D341Med (cell line): ENCODE data around the gene CC2D2A.

Experiments
- DNase-seq: peaks from one replicate; pipeline ENCODE4 v3.0.0; 2012; ENCODE audit warnings: low spot score

CC2D2A gene

GRCh38 chr4:15466596-15466995 lies 3.1 kb upstream of the CC2D2A start:
- no peak for DNase-seq

- DNase-seq = no peak
Observed at GRCh38 chr4:15470128-15470475, 420 bp downstream of the CC2D2A start.

- DNase-seq = no peak
Observed at GRCh38 chr4:15476396-15476795, 6.7 kb downstream of the CC2D2A start.

- DNase-seq = peak; percentile 35
Observed at GRCh38 chr4:15478724-15479088, 9.0 kb downstream of the CC2D2A start.

- DNase-seq = peak; percentile 79
Observed at GRCh38 chr4:15479089-15479912, 9.6 kb downstream of the CC2D2A start.

- DNase-seq = no peak
Observed at GRCh38 chr4:15479913-15480185, 10.2 kb downstream of the CC2D2A start.

GRCh38 chr4:15481961-15482745 lies 12.5 kb downstream of the CC2D2A start:
- DNase-seq = no peak

- DNase-seq = no peak
Observed at GRCh38 chr4:15482842-15483241, 13.2 kb downstream of the CC2D2A start.

- no peak for DNase-seq
Observed at GRCh38 chr4:15488136-15488535, 18.5 kb downstream of the CC2D2A start.

GRCh38 chr4:15488658-15489470 lies 19.2 kb downstream of the CC2D2A start:
- DNase-seq = no peak

- no peak for DNase-seq
Observed at GRCh38 chr4:15489551-15489950, 19.9 kb downstream of the CC2D2A start.

GRCh38 chr4:15493411-15493810 lies 23.7 kb downstream of the CC2D2A start:
- DNase-seq = peak; percentile 47

- no peak for DNase-seq
Observed at GRCh38 chr4:15495621-15496020, 25.9 kb downstream of the CC2D2A start.

GRCh38 chr4:15498356-15498755 lies 28.7 kb downstream of the CC2D2A start:
- DNase-seq = no peak

- DNase-seq = no peak
Observed at GRCh38 chr4:15500701-15501100, 31.0 kb downstream of the CC2D2A start.

GRCh38 chr4:15501941-15502340 lies 32.3 kb downstream of the CC2D2A start:
- DNase-seq = no peak

- DNase-seq = no peak
Observed at GRCh38 chr4:15502384-15502783, 32.7 kb downstream of the CC2D2A start.

GRCh38 chr4:15504041-15504440 lies 34.4 kb downstream of the CC2D2A start:
- DNase-seq = no peak

- DNase-seq = no peak
Observed at GRCh38 chr4:15506464-15506863, 36.8 kb downstream of the CC2D2A start.

- no peak for DNase-seq
Observed at GRCh38 chr4:15507679-15508078, 38.0 kb downstream of the CC2D2A start.

- peak; percentile 57 for DNase-seq
Observed at GRCh38 chr4:15510961-15511360, 41.3 kb downstream of the CC2D2A start.

GRCh38 chr4:15513545-15513944 lies 43.9 kb downstream of the CC2D2A start:
- peak; percentile 34 for DNase-seq

GRCh38 chr4:15515106-15515505 lies 45.4 kb downstream of the CC2D2A start:
- no peak for DNase-seq
